H1 (cell line): Measurements from ENCODE around the gene CLEC2D.

Source experiments
- CHD1 ChIP-seq: IDR thresholded peaks from 2 replicates; pipeline ENCODE4 v1.6.1; 2012; ENCODE audit warnings: low read depth, low read length, improper control_type of control experiment
- POLR2A ChIP-seq, 2 experiments: IDR thresholded peaks; 1 replicate in 1 of 2; 2 replicates in 1 of 2; pipeline ENCODE4 v1.6.1; 2011; ENCODE audit warnings: low read depth in 2 of 2, low read length in 2 of 2, mild to moderate bottlenecking in 2 of 2; ENCODE audit errors: control extremely low read depth in 1 of 2
- RAD21 ChIP-seq, 2 experiments: IDR thresholded peaks in 1 of 2; conservative IDR thresholded peaks in 1 of 2; 2 replicates each; pipeline ENCODE4 v1.6.1; 2011; ENCODE audit warnings: low read depth in 2 of 2, low read length in 2 of 2, improper control_type of control experiment in 1 of 2, inconsistent platforms in 1 of 2, mild to moderate bottlenecking in 1 of 2, moderate library complexity in 1 of 2
- USF2 ChIP-seq: IDR thresholded peaks from 2 replicates; pipeline ENCODE4 v1.6.1; 2011; ENCODE audit warnings: low read length, improper control_type of control experiment
- TF ChIP-seq, protein P1 (sequence below), 3 experiments: IDR thresholded peaks; 1 replicate in 2 of 3; 2 replicates in 1 of 3; pipeline versions ENCODE4 v1.5.1 to v1.6.1; 2011; ENCODE audit warnings: low read length in 3 of 3, mild to moderate bottlenecking in 3 of 3, inconsistent platforms in 2 of 3, low read depth in 1 of 3, moderate library complexity in 1 of 3; ENCODE audit not compliant: insufficient read depth in 1 of 3; ENCODE audit errors: control extremely low read depth in 1 of 3

- TF ChIP-seq POLR2A (IDR thresholded peaks at IDR 0.05; ENCODE audit: control extremely low read depth in 1 of 2, low read depth in 2 of 2, low read length in 2 of 2) (no peak), CHD1 (no peak), RAD21 (IDR thresholded peaks at IDR 0.05 in 1 of 2, conservative IDR thresholded peaks at IDR 0.05 in 1 of 2; ENCODE audit: low read depth in 2 of 2, low read length in 2 of 2) (no peak), USF2 (no peak)
- TF ChIP-seq, protein P1, sequence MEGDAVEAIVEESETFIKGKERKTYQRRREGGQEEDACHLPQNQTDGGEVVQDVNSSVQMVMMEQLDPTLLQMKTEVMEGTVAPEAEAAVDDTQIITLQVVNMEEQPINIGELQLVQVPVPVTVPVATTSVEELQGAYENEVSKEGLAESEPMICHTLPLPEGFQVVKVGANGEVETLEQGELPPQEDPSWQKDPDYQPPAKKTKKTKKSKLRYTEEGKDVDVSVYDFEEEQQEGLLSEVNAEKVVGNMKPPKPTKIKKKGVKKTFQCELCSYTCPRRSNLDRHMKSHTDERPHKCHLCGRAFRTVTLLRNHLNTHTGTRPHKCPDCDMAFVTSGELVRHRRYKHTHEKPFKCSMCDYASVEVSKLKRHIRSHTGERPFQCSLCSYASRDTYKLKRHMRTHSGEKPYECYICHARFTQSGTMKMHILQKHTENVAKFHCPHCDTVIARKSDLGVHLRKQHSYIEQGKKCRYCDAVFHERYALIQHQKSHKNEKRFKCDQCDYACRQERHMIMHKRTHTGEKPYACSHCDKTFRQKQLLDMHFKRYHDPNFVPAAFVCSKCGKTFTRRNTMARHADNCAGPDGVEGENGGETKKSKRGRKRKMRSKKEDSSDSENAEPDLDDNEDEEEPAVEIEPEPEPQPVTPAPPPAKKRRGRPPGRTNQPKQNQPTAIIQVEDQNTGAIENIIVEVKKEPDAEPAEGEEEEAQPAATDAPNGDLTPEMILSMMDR (IDR thresholded peaks at IDR 0.05; ENCODE audit: control extremely low read depth in 1 of 3, insufficient read depth in 1 of 3, low read depth in 1 of 3, low read length in 3 of 3): no peak
Measured at GRCh38 chr12:9667403-9668160, 1.9 kb upstream of the CLEC2D start.
